Measurements from ENCODE around the gene ZC3H4. TPM values are rescaled to one million over a fixed set of nuclear protein-coding genes. Genes with fewer than 3 reads are reported as not detected.
"Not testable (repeated sequence)": the region's sequence is repeated elsewhere in the genome, so short reads cannot be mapped to it uniquely, and the experiment has no call there.

ZC3H4 gene
- total RNA-seq, 2 experiments from 2014 or later = 98.3 to 104 TPM

GRCh38 chr19:47093841-47094240, 19.7 kb downstream of the ZC3H4 start:
- ChIA-PET POLR2A (interaction anchor here (0.9 to 10.2 kb wide), 9 partner anchors 10 to 307 kb away, joined by 3 to 704 read pairs (median 6); partner anchors contain the start of genes SAE1 and ZC3H4), CTCF (interaction anchor here (0.8 to 2.5 kb wide), 11 partner anchors 9 to 154 kb away, joined by 3 to 10 read pairs (median 4); partner anchors contain the start of genes SAE1 and ZC3H4)
- peak overlapping the region; percentile 91 for H3K27ac Mint-ChIP-seq
- peaks cover 71% of the 10 kb centered on the region for H3K36me3 Mint-ChIP-seq (ENCODE audit: low read depth)
- peak overlapping the region; percentile 79 for H3K4me3 Mint-ChIP-seq
- peak; percentile 53 for DNase-seq
- H3K27me3 Mint-ChIP-seq = no peaks in the 10 kb centered on the region
- no peaks in the 10 kb centered on the region for H3K9me3 Mint-ChIP-seq
- H3K4me1 Mint-ChIP-seq = peaks cover 83% of the 10 kb centered on the region

- DNase-seq = peak; percentile 50
- CTCF ChIA-PET = interaction anchor here (0.8 to 2.5 kb wide), 9 partner anchors 9 to 154 kb away, joined by 3 to 10 read pairs (median 4); partner anchors contain the start of gene ZC3H4
- Mint-ChIP-seq H3K27ac (peak overlapping the region; percentile 91), H3K27me3 (no peaks in the 10 kb centered on the region), H3K4me3 (peak overlapping the region; percentile 79), H3K4me1 (peaks cover 81% of the 10 kb centered on the region), H3K36me3 (ENCODE audit: low read depth) (peaks cover 72% of the 10 kb centered on the region), H3K9me3 (no peaks in the 10 kb centered on the region)
- POLR2A ChIA-PET = interaction anchor here (0.9 to 10.2 kb wide), 8 partner anchors 9 to 306 kb away, joined by 3 to 704 read pairs (median 6); partner anchors contain the start of genes SAE1 and ZC3H4
These were observed 20.3 kb downstream of the ZC3H4 start for GRCh38 chr19:47093254-47093653.

GRCh38 chr19:47089767-47090350, 23.7 kb downstream of the ZC3H4 start:
- Mint-ChIP-seq H3K4me3 (peak overlapping the region; percentile 65), H3K9me3 (no peaks in the 10 kb centered on the region), H3K4me1 (peaks cover 54% of the 10 kb centered on the region), H3K36me3 (ENCODE audit: low read depth) (peaks cover 82% of the 10 kb centered on the region), H3K27ac (peak overlapping the region; percentile 35), H3K27me3 (no peaks in the 10 kb centered on the region)
- no peak for DNase-seq
- CTCF ChIA-PET = no interaction called here
- POLR2A ChIA-PET = no interaction called here

- Mint-ChIP-seq H3K27me3 (no peaks in the 10 kb centered on the region), H3K27ac (peak overlapping the region; percentile 23), H3K4me3 (no peak overlapping the region), H3K4me1 (peaks cover 26% of the 10 kb centered on the region), H3K9me3 (no peaks in the 10 kb centered on the region), H3K36me3 (ENCODE audit: low read depth) (peaks cover 78% of the 10 kb centered on the region)
- DNase-seq = no peak
- CTCF ChIA-PET = no interaction called here
- POLR2A ChIA-PET = interaction anchor here (3.4 kb wide), 1 partner anchor 26 kb away, joined by 20 read pairs; the partner anchor contains the start of gene ZC3H4
These were observed 27.3 kb downstream of the ZC3H4 start for GRCh38 chr19:47086280-47086679.

GRCh38 chr19:47084879-47085439, 28.6 kb downstream of the ZC3H4 start:
- POLR2A ChIA-PET = interaction anchor here (0.7 to 2.2 kb wide), 3 partner anchors 9 to 28 kb away, joined by 3 to 5 read pairs (median 5); partner anchors contain the start of gene ZC3H4
- Mint-ChIP-seq H3K36me3 (ENCODE audit: low read depth) (peaks cover 76% of the 10 kb centered on the region), H3K4me3 (no peak overlapping the region)

GRCh38 chr19:47082493-47082892, 31.1 kb downstream of the ZC3H4 start:
- Mint-ChIP-seq H3K27ac (no peak overlapping the region), H3K4me1 (peaks cover 6% of the 10 kb centered on the region), H3K9me3 (no peaks in the 10 kb centered on the region), H3K36me3 (ENCODE audit: low read depth) (peaks cover 70% of the 10 kb centered on the region), H3K4me3 (no peak overlapping the region), H3K27me3 (no peaks in the 10 kb centered on the region)
- ChIA-PET POLR2A (interaction anchor here (1.3 to 4.7 kb wide), 4 partner anchors 9 to 30 kb away, joined by 4 to 41 read pairs (median 8); partner anchors contain the start of gene ZC3H4), CTCF (interaction anchor here (0.6 kb wide), 1 partner anchor 41 kb away, joined by 3 read pairs; no protein-coding TSS in a partner anchor)
- no peak for DNase-seq

More at GRCh38 chr19:47084879-47085439, 28.6 kb downstream of the ZC3H4 start:
- no peaks in the 10 kb centered on the region for H3K9me3 Mint-ChIP-seq
- H3K4me1 Mint-ChIP-seq = peaks cover 17% of the 10 kb centered on the region
- no peak for DNase-seq
- H3K27ac Mint-ChIP-seq = peak overlapping the region; percentile 40
- CTCF ChIA-PET = interaction anchor here (1.2 kb wide), 1 partner anchor 9 kb away, joined by 3 read pairs; no protein-coding TSS in a partner anchor
- H3K27me3 Mint-ChIP-seq = no peaks in the 10 kb centered on the region

- H3K4me1 Mint-ChIP-seq = peaks cover 2% of the 10 kb centered on the region
- no peaks in the 10 kb centered on the region for H3K27me3 Mint-ChIP-seq
- H3K36me3 Mint-ChIP-seq (ENCODE audit: low read depth) = peaks cover 68% of the 10 kb centered on the region
- H3K4me3 Mint-ChIP-seq = no peak overlapping the region
- no peaks in the 10 kb centered on the region for H3K9me3 Mint-ChIP-seq
- POLR2A ChIA-PET = interaction anchor here (0.7 to 4.7 kb wide), 6 partner anchors 11 to 50 kb away, joined by 3 to 41 read pairs (median 8); partner anchors contain the start of gene ZC3H4
- H3K27ac Mint-ChIP-seq = no peak overlapping the region
- CTCF ChIA-PET = interaction anchor here (1.1 to 3.9 kb wide), 6 partner anchors 10 to 163 kb away, joined by 6 to 41 read pairs (median 10); partner anchors contain the start of gene SAE1
- no peak for DNase-seq
These were observed 32.5 kb downstream of the ZC3H4 start for GRCh38 chr19:47081095-47081494.

GRCh38 chr19:47078351-47078750, 35.2 kb downstream of the ZC3H4 start:
- ChIA-PET CTCF (interaction anchor here (0.6 to 3.9 kb wide), 8 partner anchors 10 to 65 kb away, joined by 3 to 41 read pairs (median 10); partner anchors contain the start of gene SAE1), POLR2A (interaction anchor here (3.3 to 4.7 kb wide), 2 partner anchors 29 to 35 kb away, joined by 15 to 41 read pairs; partner anchors contain the start of gene ZC3H4)
- H3K4me1 Mint-ChIP-seq = peaks cover 11% of the 10 kb centered on the region
- H3K4me3 Mint-ChIP-seq, H3K9me3 Mint-ChIP-seq, DNase-seq, H3K27ac Mint-ChIP-seq, H3K27me3 Mint-ChIP-seq: not testable (repeated sequence)
- H3K36me3 Mint-ChIP-seq (ENCODE audit: low read depth) = peaks cover 63% of the 10 kb centered on the region

- Mint-ChIP-seq H3K27ac (no peak overlapping the region), H3K36me3 (ENCODE audit: low read depth) (peaks cover 63% of the 10 kb centered on the region), H3K4me3 (no peak overlapping the region), H3K27me3 (no peaks in the 10 kb centered on the region), H3K9me3 (no peaks in the 10 kb centered on the region), H3K4me1 (peaks cover 11% of the 10 kb centered on the region)
- POLR2A ChIA-PET = interaction anchor here (1.6 kb wide), 1 partner anchor 18 kb away, joined by 6 read pairs; no protein-coding TSS in a partner anchor
- CTCF ChIA-PET = interaction anchor here (1.1 kb wide), 1 partner anchor 326 kb away, joined by 3 read pairs; no protein-coding TSS in a partner anchor
- no peak for DNase-seq
These were observed 37.6 kb downstream of the ZC3H4 start for GRCh38 chr19:47075941-47076340.

- Mint-ChIP-seq H3K4me3 (no peak overlapping the region), H3K36me3 (ENCODE audit: low read depth) (peaks cover 65% of the 10 kb centered on the region), H3K27me3 (no peaks in the 10 kb centered on the region), H3K4me1 (peaks cover 11% of the 10 kb centered on the region), H3K27ac (peak overlapping the region; percentile 40), H3K9me3 (no peaks in the 10 kb centered on the region)
- CTCF ChIA-PET = no interaction called here
- no peak for DNase-seq
- POLR2A ChIA-PET = interaction anchor here (1.6 kb wide), 1 partner anchor 19 kb away, joined by 6 read pairs; no protein-coding TSS in a partner anchor
These were observed 38.3 kb downstream of the ZC3H4 start for GRCh38 chr19:47075179-47075810.

- POLR2A ChIA-PET = interaction anchor here (1.6 kb wide), 1 partner anchor 20 kb away, joined by 6 read pairs; no protein-coding TSS in a partner anchor
- Mint-ChIP-seq H3K36me3 (ENCODE audit: low read depth) (peaks cover 66% of the 10 kb centered on the region), H3K27ac (no peak overlapping the region), H3K27me3 (no peaks in the 10 kb centered on the region), H3K9me3 (no peaks in the 10 kb centered on the region), H3K4me1 (peaks cover 10% of the 10 kb centered on the region), H3K4me3 (no peak overlapping the region)
- CTCF ChIA-PET = no interaction called here
- no peak for DNase-seq
These were observed 39.0 kb downstream of the ZC3H4 start for GRCh38 chr19:47074621-47075020.

GRCh38 chr19:47073574-47073973, 40.0 kb downstream of the ZC3H4 start:
- CTCF ChIA-PET = interaction anchor here (0.7 to 1.3 kb wide), 2 partner anchors 11 to 61 kb away, joined by 3 to 4 read pairs; no protein-coding TSS in a partner anchor
- DNase-seq = no peak
- no peak overlapping the region for H3K27ac Mint-ChIP-seq
- H3K36me3 Mint-ChIP-seq (ENCODE audit: low read depth) = peaks cover 69% of the 10 kb centered on the region
- H3K4me3 Mint-ChIP-seq = no peak overlapping the region
- no peaks in the 10 kb centered on the region for H3K27me3 Mint-ChIP-seq
- no peaks in the 10 kb centered on the region for H3K9me3 Mint-ChIP-seq
- POLR2A ChIA-PET = no interaction called here
- peaks cover 10% of the 10 kb centered on the region for H3K4me1 Mint-ChIP-seq

Measured in activated CD4-positive, alpha-beta memory T cell treated with anti-CD3 and anti-CD28 coated beads, Interleukin-2, amount 10 ng/mL, durations not matched to agents 7 days and 5 days (primary cell).